MCF 10A (cell line): ENCODE data around the gene SLC22A4. TPM values are rescaled to one million over a fixed set of nuclear protein-coding genes. Genes with fewer than 3 reads are reported as not detected.
A peak's percentile ranks its signal among the peaks of the same experiment; 100 is the strongest.

Experiments used
- BruUV-seq: library from RNA; stranded (reverse); fragments of 400-500 nt; replicated peaks from 2 replicates; lab custom pipeline; 2021; lab: Mats Ljungman, UMichigan
- CTCF ChIA-PET: fragments of 300-600 bp; sonication (Branson Sonifier 250); formaldehyde crosslinking; extraction: SDS; loops from one replicate; lab custom pipeline; 2021; ENCODE audit warnings: antibody characterized with exemption, inconsistent platforms; lab: Yijun Ruan, JAX
- POLR2A ChIA-PET: fragments of 300-600, 350-650 bp; sonication (Branson Sonifier 250); formaldehyde crosslinking; extraction: SDS; loops from one replicate; lab custom pipeline; 2020; ENCODE audit warnings: antibody characterized with exemption, inconsistent platforms; lab: Yijun Ruan, JAX
- DNase-seq: peaks from one replicate; pipeline ENCODE4 v3.0.0-alpha.2; 2018; ENCODE audit not compliant: unreplicated experiment
- H3K27ac Mint-ChIP-seq: one replicate; pipeline ENCODE4 v1.8.0; 2022; ENCODE audit warnings: mild to moderate bottlenecking, low read depth, mixed read lengths; ENCODE audit not compliant: unreplicated experiment
- H3K27me3 Mint-ChIP-seq: one replicate; pipeline ENCODE4 v1.8.0; 2022; ENCODE audit warnings: mixed read lengths; ENCODE audit not compliant: insufficient read depth, unreplicated experiment
- H3K36me3 Mint-ChIP-seq: one replicate; pipeline ENCODE4 v1.8.0; 2022; ENCODE audit warnings: mild to moderate bottlenecking, moderate library complexity, mixed read lengths; ENCODE audit not compliant: insufficient read depth, unreplicated experiment
- H3K4me1 Mint-ChIP-seq: one replicate; pipeline ENCODE4 v1.8.0; 2022; ENCODE audit warnings: mixed read lengths; ENCODE audit not compliant: insufficient read depth, unreplicated experiment
- H3K4me3 Mint-ChIP-seq: one replicate; pipeline ENCODE4 v1.8.0; 2022; ENCODE audit warnings: mild to moderate bottlenecking, moderate library complexity, mixed read lengths; ENCODE audit not compliant: unreplicated experiment
- H3K9me3 Mint-ChIP-seq: one replicate; pipeline ENCODE4 v1.8.0; 2022; ENCODE audit warnings: mixed read lengths; ENCODE audit not compliant: unreplicated experiment
- intact Hi-C: fragments of 100-400 bp; cut with micrococcal nuclease; formaldehyde crosslinking; loops from 2 replicates; pipeline ENCODE4 v1.14.1; 2022
- total RNA-seq: library from RNA; stranded (reverse); gene quantifications from 2 replicates; pipeline ENCODE4 v1.2.3, GENCODE V29; 2022
- TF ChIP-seq, protein P1 (sequence below): fragments of 200-600 bp; IDR thresholded peaks from one replicate; pipeline ENCODE4 v1.8.0; 2022; ENCODE audit warnings: antibody characterized with exemption, mild to moderate bottlenecking; ENCODE audit not compliant: unreplicated experiment

The SLC22A4 gene
- total RNA-seq, 1 experiment from 2014 or later: 17.5 TPM

DNA sequence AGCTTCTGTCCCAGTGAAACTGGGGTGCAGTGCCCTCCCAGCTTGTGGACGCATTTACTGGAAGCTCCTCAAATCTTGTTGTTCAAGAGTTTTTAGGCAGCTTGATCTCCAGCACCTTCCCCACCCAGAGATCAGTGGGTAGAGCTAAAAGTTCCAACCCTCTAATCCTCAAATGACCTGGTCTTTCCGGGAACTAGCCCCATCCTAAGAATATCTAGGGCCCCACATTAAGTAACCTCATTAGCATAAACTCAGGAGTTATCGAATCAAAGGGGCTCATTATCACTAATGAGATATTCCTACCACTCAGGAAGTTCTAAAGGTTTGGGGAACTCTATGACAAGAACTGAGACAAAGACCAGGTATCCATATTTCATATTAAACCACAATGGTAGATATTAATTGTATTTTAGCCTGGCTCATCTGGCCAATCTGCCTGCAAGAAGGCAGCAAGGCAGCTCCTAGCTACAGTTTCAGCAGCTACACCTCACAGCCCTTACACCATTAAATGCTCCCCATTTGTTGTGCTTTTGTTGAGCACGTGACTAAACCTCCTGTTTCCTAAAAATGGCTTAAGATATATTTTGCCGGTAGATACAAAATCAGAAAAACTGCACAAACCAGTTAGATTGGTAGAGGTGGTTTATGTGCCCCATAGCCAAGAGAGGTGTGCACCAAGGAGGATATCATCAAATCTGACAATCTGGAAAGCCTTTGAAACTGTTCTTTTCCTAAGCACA is 50.8 kb downstream of the SLC22A4 start:
- Mint-ChIP-seq H3K27me3 (no peaks in the 10 kb centered on the region), H3K4me1 (no peaks in the 10 kb centered on the region), H3K4me3 (no peak overlapping the region), H3K9me3 (no peaks in the 10 kb centered on the region), H3K27ac (no peak overlapping the region), H3K36me3 (peaks cover 85% of the 10 kb centered on the region)
- BruUV-seq: no TSS peak
- POLR2A ChIA-PET: interaction anchor here (0.7 to 1.5 kb wide), 7 partner anchors 9 to 107 kb away, joined by 3 to 7 read pairs (median 3); no protein-coding TSS in a partner anchor
- intact Hi-C loops: no loop called here
- CTCF ChIA-PET: interaction anchor here (0.7 to 1.3 kb wide), 2 partner anchors 10 to 52 kb away, joined by 3 read pairs; no protein-coding TSS in a partner anchor
- TF ChIP-seq, protein P1, sequence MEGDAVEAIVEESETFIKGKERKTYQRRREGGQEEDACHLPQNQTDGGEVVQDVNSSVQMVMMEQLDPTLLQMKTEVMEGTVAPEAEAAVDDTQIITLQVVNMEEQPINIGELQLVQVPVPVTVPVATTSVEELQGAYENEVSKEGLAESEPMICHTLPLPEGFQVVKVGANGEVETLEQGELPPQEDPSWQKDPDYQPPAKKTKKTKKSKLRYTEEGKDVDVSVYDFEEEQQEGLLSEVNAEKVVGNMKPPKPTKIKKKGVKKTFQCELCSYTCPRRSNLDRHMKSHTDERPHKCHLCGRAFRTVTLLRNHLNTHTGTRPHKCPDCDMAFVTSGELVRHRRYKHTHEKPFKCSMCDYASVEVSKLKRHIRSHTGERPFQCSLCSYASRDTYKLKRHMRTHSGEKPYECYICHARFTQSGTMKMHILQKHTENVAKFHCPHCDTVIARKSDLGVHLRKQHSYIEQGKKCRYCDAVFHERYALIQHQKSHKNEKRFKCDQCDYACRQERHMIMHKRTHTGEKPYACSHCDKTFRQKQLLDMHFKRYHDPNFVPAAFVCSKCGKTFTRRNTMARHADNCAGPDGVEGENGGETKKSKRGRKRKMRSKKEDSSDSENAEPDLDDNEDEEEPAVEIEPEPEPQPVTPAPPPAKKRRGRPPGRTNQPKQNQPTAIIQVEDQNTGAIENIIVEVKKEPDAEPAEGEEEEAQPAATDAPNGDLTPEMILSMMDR: no peak
- DNase-seq: no peak

DNA sequence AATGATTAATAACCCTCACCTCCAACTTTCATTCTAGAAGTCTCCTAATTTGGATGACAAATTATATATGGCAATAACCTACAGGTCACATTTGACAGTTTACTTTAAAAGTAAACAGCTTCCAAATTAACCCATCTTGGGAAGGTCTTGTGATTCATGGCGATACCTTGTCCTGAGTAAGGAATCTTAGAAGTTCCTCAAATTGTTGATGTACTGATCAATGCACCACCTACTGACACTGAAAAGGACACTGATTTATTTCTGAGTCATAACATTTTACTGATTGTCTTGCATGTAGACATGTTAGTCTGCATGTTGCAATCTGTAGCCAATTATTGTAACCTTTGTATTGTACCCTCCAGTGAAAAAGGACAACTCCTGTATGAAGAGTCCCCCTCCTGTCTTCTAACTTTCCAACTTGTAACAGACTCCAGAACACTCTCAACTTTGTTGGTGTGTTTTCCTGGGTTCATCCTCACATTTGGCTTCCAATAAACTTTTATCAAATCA is 59.3 kb downstream of the SLC22A4 start:
- peak overlapping the region; percentile 0 for H3K27ac Mint-ChIP-seq
- POLR2A ChIA-PET: interaction anchor here (1.1 to 2.5 kb wide), 3 partner anchors 13 to 40 kb away, joined by 4 to 12 read pairs (median 4); partner anchors contain the start of gene SLC22A5
- peaks cover 5% of the 10 kb centered on the region for H3K9me3 Mint-ChIP-seq
- DNase-seq: no peak
- intact Hi-C loops: no loop called here
- TF ChIP-seq, protein P1: no peak
- H3K4me1 Mint-ChIP-seq: peaks cover 21% of the 10 kb centered on the region
- H3K4me3 Mint-ChIP-seq: no peak overlapping the region
- BruUV-seq: no TSS peak
- H3K36me3 Mint-ChIP-seq: peaks cover 45% of the 10 kb centered on the region
- no peaks in the 10 kb centered on the region for H3K27me3 Mint-ChIP-seq
- CTCF ChIA-PET: interaction anchor here (0.9 to 3.1 kb wide), 2 partner anchors 72 to 115 kb away, joined by 3 to 17 read pairs; no protein-coding TSS in a partner anchor

DNA sequence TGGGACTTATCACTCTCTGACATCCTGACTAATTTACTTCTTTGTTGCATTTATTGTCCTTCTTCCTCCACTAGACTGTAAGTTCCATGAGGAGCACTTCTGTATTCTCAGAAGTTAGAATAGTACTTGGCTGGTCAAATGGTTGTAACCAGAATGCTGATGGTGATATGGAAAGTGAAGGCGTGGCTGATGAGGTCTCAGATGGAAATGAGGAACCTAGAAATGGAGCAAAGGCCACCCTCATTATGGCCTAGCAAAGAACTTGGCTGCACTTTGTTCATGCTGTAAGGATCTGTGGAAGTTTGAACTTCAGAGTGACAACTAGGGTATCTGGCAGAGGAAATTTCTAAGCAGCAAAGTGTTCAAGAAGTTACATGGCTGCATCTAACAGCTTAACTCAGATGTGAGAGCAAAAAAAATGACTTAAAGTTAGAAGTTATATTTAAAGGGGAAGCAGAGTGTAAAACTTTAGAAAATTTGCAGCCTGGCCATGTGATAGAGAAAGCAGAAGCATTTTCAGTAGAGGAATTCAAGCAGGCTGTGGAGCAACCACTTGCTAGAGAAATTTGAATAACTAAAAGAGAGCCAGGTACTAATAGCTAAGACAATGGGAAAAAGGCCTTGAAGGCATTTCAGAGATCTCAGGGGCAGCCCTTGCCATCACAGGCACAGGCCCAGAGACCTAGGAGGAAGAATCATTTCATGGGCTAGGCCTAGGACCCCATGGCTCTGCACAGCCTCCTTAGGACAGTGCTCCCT is 60.4 kb downstream of the SLC22A4 start:
- Mint-ChIP-seq H3K4me3 (no peak overlapping the region), H3K36me3 (peaks cover 35% of the 10 kb centered on the region), H3K9me3 (peaks cover 5% of the 10 kb centered on the region), H3K27me3 (no peaks in the 10 kb centered on the region), H3K4me1 (peaks cover 21% of the 10 kb centered on the region), H3K27ac (peak overlapping the region; percentile 0)
- ChIA-PET POLR2A (interaction anchor here (0.9 to 2.5 kb wide), 5 partner anchors 10 to 60 kb away, joined by 3 to 12 read pairs (median 7); partner anchors contain the start of genes SLC22A4 and SLC22A5), CTCF (interaction anchor here (0.6 to 3.1 kb wide), 4 partner anchors 9 to 116 kb away, joined by 3 to 17 read pairs (median 4); no protein-coding TSS in a partner anchor)
- no TSS peak for BruUV-seq
- intact Hi-C loops: no loop called here
- no peak for DNase-seq
- TF ChIP-seq, protein P1: no peak
